HG03571 (cell line): Measurements from ENCODE around the gene ATP9B.
A peak's percentile ranks its signal among the peaks of the same experiment; 100 is the strongest.

Experiments used
- ATAC-seq: cut with Tn5 transposase; IDR thresholded peaks from one replicate; pipeline ENCODE4 v1.9.1; 2021; ENCODE audit not compliant: unreplicated experiment

The ATP9B gene

DNA sequence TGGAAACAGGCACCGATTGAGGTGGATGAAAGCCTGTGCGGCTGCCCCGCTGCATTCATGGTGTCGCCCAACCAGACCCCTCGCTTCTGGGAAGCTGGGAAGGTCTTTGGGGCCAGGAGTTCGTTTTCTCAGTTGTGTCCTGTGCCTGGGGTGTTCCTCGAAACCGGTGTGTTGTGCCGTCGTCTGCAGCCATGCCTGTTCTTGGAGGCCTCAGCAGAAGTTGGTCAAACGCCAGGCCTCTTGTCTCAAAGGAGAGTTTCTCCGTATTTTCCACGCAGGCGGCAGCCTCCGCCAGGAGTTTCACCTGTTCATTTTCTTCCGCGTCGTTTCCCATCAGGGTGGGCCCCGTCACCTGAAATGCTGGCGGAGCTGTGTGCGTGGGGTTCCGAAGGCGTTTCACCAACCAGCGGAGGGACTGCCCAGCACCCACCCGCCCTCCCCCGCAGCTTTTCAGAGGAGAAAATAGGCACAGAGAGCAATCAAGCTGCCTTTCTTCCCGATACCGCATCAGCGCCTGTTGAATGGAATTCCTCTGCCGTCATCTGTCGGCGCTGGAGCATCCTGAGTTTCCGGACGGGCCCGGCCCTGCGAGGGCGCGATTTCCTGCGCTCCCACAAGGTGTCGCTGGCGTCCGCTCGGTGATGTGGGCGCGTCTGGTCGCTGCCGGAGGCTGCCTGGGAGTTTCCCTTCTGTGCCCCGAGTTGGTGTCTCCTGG, 309.5 kb downstream of the ATP9B start:
- ATAC-seq, result peak; percentile 75

- no peak for ATAC-seq
Measured at GRCh38 chr18:79379251-79379905, 310.2 kb downstream of the ATP9B start.

GRCh38 chr18:79379931-79380815, 311.0 kb downstream of the ATP9B start:
- ATAC-seq, result no peak

- no peak for ATAC-seq
Measured at GRCh38 chr18:79380816-79381806, 311.9 kb downstream of the ATP9B start.

- no peak for ATAC-seq
Measured at GRCh38 chr18:79381811-79382311, 312.7 kb downstream of the ATP9B start.

GRCh38 chr18:79382681-79383387, 313.6 kb downstream of the ATP9B start:
- no peak for ATAC-seq

- no peak for ATAC-seq
Measured at GRCh38 chr18:79383388-79384056, 314.3 kb downstream of the ATP9B start.

DNA sequence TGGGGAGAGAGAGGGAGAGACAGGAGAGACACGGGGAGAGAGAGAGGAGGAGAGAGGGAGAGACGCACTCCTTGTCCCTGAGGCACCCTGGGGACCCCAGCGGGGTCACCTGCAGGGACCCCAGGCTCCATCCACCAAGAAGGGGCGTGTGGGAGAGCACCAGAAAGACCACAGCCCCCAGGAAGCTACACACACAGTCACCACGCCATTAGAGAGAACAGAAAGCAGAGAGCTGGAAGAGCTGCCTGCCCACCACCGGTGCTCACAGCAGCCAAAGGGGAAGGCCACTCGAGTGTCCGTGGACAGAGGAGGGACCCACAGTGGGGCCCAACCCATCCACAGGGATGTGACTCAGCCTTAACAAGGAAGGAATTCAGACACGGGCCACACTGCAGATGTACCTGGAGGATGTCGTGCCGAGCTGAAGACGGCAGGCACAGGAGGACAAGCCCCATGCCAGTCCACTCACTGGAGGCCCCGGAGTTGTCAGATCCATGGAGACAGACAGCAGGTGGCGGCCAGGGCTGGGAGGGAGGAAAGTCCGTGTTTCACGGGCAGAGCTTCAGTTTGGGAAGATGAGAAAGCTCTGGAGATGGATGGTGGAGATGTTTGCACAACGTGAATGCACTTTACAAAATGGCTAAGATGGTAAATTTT, 315.1 kb downstream of the ATP9B start:
- ATAC-seq, result no peak

DNA sequence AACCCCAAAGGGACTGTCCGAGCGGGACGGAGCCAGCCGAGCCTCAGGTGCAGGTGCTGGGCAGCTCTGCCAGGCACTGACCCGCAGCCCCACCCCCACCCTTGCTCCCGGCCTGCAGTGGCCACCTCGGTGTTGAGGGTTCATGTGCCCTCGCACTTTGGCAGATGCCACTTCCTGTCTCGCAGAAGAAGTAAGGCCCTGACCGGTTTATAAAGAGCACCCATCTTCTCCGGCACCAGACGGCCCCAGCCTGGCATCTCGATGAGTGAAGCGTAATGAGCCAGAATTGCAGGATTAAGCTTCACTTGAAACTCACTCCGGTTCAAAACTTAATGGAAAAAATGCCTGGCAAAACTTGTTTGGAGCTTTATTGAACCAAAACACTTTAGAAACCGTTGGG, 315.6 kb downstream of the ATP9B start:
- no peak for ATAC-seq

GRCh38 chr18:79385326-79385707, 316.1 kb downstream of the ATP9B start:
- ATAC-seq, result no peak

- ATAC-seq, result no peak
Measured at GRCh38 chr18:79385708-79386341, 316.6 kb downstream of the ATP9B start.

DNA sequence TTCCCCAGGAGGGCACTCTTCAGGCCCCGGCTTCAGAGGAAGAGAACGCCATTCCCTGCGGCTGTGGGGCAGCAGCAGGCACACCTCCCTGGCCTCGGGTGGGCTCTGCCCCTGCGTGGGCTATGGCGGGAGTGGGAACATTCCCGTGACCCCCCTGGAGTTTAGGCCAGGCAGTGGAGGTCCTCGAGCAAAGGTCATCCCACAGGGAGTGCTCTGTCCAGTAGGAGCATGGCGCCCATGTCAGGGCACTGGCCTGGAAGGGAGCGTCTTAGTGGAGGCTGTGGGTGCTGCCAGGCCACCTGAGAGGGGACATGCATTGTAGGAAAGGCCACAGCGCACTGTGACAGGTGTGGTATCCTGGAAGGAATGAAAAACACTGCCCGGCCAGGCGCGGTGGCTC, 317.4 kb downstream of the ATP9B start:
- no peak for ATAC-seq

DNA sequence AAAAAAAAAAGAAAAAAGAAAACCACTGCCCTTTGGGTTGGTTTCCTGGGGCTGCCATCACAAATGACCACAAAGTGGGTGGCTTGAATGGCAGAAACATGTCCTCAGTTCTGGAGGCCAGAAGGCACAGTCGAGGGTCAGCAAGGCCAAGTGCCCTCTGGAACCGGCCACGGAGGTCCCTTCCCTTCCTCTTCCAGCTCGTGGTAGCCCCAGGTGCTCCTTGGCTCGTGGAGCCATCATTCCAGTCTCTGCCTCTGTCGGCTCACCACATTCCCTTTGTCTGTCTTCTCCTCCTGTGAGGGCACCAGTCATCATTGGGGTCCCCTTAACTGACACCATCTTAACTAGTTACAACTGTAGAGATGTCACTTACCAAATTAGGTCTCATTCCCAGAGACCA, 318.0 kb downstream of the ATP9B start:
- no peak for ATAC-seq

DNA sequence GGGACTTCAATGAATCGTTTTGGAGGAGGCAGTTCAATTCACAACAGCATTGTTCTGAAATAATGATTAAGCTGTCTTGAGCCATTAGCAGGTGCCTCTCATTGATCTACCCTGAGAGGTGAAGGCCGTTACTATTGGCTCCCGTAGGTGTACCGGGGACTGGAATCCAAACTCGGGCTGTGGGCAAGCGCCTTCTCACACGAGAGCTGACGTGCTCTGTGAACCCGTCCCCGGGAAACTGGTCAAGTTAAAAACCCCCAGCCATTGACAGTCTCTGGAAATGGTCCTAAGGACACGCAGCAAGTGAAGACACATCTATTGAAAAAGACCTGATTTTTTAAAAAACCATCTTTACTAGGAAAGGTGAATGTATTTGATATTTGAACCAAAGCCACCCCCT, 318.4 kb downstream of the ATP9B start:
- no peak for ATAC-seq

DNA sequence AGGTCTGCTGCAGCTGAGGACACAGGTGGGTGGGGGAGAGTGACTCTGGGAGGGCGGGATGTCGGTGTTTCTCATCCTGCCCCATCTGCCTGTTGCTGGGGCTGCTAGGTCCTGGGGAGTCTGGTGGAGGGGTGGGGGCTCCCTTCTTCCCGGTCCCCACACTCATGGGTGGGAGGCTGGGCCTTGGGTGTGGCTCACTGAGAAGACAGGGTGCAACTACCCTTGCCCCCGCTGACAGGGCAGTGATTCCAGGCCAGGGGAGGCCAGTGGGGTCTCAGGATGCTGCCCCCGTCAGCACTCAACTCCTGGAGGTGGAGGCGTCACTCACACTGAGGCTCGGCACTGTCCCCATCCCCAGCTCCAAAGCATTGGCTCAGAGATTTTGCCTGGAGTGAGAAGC, 318.8 kb downstream of the ATP9B start:
- ATAC-seq, result no peak

DNA sequence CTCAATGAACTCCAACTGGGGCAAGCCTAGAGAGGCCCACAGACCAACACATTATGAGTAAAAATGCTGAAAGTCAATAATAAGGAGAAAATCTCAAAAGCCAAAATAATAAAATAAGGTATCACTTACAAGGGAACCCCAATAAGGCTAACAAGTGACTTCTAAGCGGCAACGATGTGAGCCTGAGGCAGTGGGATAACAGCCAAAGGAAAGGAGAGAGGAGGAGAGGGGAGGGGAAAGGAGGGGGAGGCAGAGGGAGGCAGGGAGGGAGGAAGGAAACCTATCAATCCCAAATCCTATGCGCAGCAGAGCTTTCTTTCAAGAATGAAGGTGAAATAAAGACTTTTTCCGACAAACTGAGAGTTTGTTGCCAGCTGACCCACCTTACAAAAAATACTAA, 320.5 kb downstream of the ATP9B start:
- no peak for ATAC-seq

DNA sequence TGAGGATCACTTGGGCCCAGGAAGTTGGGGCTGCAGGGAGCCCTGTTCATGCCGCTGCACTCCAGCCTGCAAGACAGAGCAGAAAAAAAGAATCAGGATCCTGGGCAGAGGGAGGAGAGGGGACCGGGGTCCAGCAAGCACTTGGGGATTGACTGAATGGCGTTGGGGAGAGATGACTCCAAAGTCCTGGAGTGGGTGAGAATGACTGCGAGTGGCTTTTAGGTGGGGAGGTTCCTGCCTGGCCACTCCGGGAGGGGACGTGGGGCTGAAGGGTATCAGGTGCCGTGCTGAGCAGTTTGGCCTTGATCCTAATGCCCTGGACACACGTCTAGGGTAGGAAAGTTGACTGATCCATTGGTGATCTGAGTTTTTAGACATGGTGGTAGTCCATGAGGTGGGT, 323.0 kb downstream of the ATP9B start:
- no peak for ATAC-seq

GRCh38 chr18:79393181-79393634, 324.0 kb downstream of the ATP9B start:
- ATAC-seq, result no peak
